Neural progenitor cell (in vitro differentiated cells): Measurements from ENCODE around the gene HEMGN.

Experiments
- EZH2phosphoT487 ChIP-seq: fragments of 200-600 bp; sonication (generic); IDR thresholded peaks from 2 replicates; pipeline ENCODE4 v1.6.1; 2017; ENCODE audit warnings: antibody characterized with exemption
- TF ChIP-seq, protein P1 (sequence below): fragments of 200-600 bp; sonication (generic); IDR thresholded peaks from 2 replicates; pipeline ENCODE4 v1.5.1; 2017; ENCODE audit warnings: antibody characterized with exemption, mild to moderate bottlenecking

DNA sequence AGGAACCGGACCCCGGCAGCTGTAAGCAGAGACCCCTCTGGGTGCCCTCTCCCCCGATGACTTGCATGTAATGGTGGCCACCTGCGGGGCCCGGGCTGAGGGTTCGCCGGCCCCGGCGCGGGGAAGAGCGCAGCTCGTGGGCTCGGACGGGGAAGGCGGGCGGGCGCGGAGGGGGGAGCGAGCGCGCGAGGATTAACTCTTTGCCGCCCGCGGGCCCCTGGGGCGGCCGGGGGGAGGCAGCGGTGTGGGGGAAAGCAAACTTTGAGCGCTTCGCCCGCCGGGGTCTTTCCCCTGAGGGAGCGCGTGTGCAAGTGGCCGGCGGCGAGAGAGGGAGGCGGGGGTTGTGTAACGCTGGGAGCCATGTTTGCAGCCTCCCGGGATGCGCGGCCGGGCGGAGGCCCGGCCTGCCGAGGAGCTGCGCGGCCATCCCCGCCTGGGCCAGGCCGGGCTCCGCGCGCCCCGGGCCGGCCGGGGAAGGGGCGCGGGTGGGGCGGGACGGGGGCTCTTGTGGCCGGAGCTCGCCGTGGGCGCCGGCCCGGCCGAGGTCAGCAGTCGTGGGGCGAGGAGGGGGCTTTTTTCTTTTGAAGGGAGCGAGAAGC, 45.7 kb upstream of the HEMGN start:
- TF ChIP-seq, protein P1, sequence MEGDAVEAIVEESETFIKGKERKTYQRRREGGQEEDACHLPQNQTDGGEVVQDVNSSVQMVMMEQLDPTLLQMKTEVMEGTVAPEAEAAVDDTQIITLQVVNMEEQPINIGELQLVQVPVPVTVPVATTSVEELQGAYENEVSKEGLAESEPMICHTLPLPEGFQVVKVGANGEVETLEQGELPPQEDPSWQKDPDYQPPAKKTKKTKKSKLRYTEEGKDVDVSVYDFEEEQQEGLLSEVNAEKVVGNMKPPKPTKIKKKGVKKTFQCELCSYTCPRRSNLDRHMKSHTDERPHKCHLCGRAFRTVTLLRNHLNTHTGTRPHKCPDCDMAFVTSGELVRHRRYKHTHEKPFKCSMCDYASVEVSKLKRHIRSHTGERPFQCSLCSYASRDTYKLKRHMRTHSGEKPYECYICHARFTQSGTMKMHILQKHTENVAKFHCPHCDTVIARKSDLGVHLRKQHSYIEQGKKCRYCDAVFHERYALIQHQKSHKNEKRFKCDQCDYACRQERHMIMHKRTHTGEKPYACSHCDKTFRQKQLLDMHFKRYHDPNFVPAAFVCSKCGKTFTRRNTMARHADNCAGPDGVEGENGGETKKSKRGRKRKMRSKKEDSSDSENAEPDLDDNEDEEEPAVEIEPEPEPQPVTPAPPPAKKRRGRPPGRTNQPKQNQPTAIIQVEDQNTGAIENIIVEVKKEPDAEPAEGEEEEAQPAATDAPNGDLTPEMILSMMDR, result no peak
- no peak for TF ChIP-seq EZH2phosphoT487
